Gastrocnemius medialis (tissue), 4 donors: ENCODE measurements around the gene RINT1. TPM values are rescaled to one million over a fixed set of nuclear protein-coding genes. Genes with fewer than 3 reads are reported as not detected.
"Not testable (repeated sequence)": the region's sequence is repeated elsewhere in the genome, so short reads cannot be mapped to it uniquely, and the experiment has no call there.

ENCODE experiments used
- ATAC-seq, 2 donors: fragments of 150-250 bp; one replicate each; pipeline ENCODE4 v1.9.1; 2016
- DNase-seq, 2 donors: peaks; one replicate each; pipeline ENCODE4 v3.0.0-alpha.2; 2019
- H3K27ac ChIP-seq, 4 donors: fragments of 200-600 bp; sonication (generic); 1 replicate in 1 of 4; 2 replicates in 3 of 4; pipeline ENCODE4 v1.5.1; 2016 to 2018; ENCODE audit warnings: mild to moderate bottlenecking in 2 of 4, moderate library complexity in 1 of 4
- H3K27me3 ChIP-seq, 3 donors: fragments of 200-600 bp; sonication (generic) in 2 of 3; 1 replicate in 1 of 3; 2 replicates in 2 of 3; pipeline versions ENCODE4 v1.5.1 to v1.6.0; 2016 to 2019; ENCODE audit warnings: mild to moderate bottlenecking in 1 of 3, moderate library complexity in 1 of 3
- H3K36me3 ChIP-seq, 2 donors: fragments of 200-600 bp; sonication (generic) in 1 of 2; one replicate each; pipeline ENCODE4 v1.5.1; 2017 to 2018
- H3K4me1 ChIP-seq, 2 donors: fragments of 200-600 bp; sonication (generic) in 1 of 2; one replicate each; pipeline ENCODE4 v1.5.1; 2016 to 2017; ENCODE audit warnings: mild to moderate bottlenecking in 2 of 2
- H3K4me3 ChIP-seq, 4 donors: fragments of 200-600 bp; sonication (generic) in 3 of 4; 1 replicate in 1 of 4; 2 replicates in 3 of 4; pipeline ENCODE4 v1.5.1; 2016 to 2019; ENCODE audit warnings: mild to moderate bottlenecking in 2 of 4
- H3K9me3 ChIP-seq, 3 donors: fragments of 200-600 bp; sonication (generic) in 2 of 3; 1 replicate in 1 of 3; 2 replicates in 2 of 3; pipeline ENCODE4 v1.5.1; 2016 to 2019
- POLR2A ChIP-seq, 2 donors: fragments of 450-650 bp; IDR thresholded peaks; one replicate each; pipeline ENCODE4 v1.6.1; 2017; ENCODE audit warnings: antibody characterized with exemption in 2 of 2, mild to moderate bottlenecking in 2 of 2, moderate library complexity in 2 of 2
- in situ Hi-C, 4 donors: fragments of 200-750 bp; cut with MboI; loops; one replicate each; pipeline versions ENCODE4 v1.15.0 to v1.8.0; 2017; ENCODE audit warnings: low sequenced_read_pairs in 4 of 4
- intact Hi-C: fragments of 100-400 bp; cut with DNase I; formaldehyde crosslinking; loops from one replicate; pipeline ENCODE4 v1.15.1; 2023; ENCODE audit warnings: low total_unique reads
- total RNA-seq, 4 donors: library from RNA; depleted of rRNA; stranded (reverse); fragments of >200 nt; gene quantifications; one replicate each; pipeline versions ENCODE4 v1.1.0 to v1.2.3, GENCODE V29; 2016
- TF ChIP-seq, protein P1 (sequence below), 5 experiments: fragments of 450-650 bp in 3 of 5; fragments of 200-600 bp in 2 of 5; sonication (generic) in 2 of 5; IDR thresholded peaks in 4 of 5; conservative IDR thresholded peaks in 1 of 5; 1 replicate in 4 of 5; 2 replicates in 1 of 5; pipeline ENCODE4 v1.5.1; 2016 to 2019; ENCODE audit warnings: antibody characterized with exemption in 5 of 5, mild to moderate bottlenecking in 3 of 5, moderate library complexity in 3 of 5

Gene RINT1
- total RNA-seq, 4 donors from 2014 or later = 18.1 to 29.9 (median 25.7) TPM

DNA sequence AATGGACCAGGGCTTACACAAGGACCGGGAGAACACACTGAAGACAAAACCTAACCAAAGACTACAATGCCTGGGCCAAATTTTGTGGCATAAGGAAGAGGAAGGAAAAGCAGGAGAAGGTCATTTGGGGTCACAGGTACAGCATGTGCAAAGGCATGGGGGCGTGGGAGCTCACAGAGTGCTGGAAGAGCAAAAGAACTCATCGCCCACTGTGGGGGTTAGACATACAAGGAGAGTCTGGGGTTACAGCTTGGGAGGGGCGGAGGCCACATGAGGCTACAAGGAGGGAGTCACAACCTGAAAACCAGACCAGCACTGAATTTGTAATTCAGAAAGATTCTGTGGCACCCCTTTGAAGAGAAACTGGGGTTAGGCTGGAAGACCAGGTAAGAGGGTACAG lies 19.6 kb upstream of the RINT1 start:
- peaks cover 0 to 8% of the 10 kb centered on the region in 2 donors for H3K36me3 ChIP-seq
- H3K4me1 ChIP-seq = peaks cover 0 to 3% of the 10 kb centered on the region in 2 donors
- H3K4me3 ChIP-seq = no peak overlapping the region
- DNase-seq = no peak
- ATAC-seq = no peak
- no peak overlapping the region for H3K27ac ChIP-seq
- in situ Hi-C loops = no loop called here
- no peaks in the 10 kb centered on the region for H3K9me3 ChIP-seq
- H3K27me3 ChIP-seq = no peaks in the 10 kb centered on the region
- intact Hi-C loops = no loop called here
- TF ChIP-seq POLR2A (IDR thresholded peaks at IDR 0.05) = no peak
- TF ChIP-seq, protein P1, sequence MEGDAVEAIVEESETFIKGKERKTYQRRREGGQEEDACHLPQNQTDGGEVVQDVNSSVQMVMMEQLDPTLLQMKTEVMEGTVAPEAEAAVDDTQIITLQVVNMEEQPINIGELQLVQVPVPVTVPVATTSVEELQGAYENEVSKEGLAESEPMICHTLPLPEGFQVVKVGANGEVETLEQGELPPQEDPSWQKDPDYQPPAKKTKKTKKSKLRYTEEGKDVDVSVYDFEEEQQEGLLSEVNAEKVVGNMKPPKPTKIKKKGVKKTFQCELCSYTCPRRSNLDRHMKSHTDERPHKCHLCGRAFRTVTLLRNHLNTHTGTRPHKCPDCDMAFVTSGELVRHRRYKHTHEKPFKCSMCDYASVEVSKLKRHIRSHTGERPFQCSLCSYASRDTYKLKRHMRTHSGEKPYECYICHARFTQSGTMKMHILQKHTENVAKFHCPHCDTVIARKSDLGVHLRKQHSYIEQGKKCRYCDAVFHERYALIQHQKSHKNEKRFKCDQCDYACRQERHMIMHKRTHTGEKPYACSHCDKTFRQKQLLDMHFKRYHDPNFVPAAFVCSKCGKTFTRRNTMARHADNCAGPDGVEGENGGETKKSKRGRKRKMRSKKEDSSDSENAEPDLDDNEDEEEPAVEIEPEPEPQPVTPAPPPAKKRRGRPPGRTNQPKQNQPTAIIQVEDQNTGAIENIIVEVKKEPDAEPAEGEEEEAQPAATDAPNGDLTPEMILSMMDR (IDR thresholded peaks at IDR 0.05 in 4 of 5, conservative IDR thresholded peaks at IDR 0.05 in 1 of 5) = no peak

DNA sequence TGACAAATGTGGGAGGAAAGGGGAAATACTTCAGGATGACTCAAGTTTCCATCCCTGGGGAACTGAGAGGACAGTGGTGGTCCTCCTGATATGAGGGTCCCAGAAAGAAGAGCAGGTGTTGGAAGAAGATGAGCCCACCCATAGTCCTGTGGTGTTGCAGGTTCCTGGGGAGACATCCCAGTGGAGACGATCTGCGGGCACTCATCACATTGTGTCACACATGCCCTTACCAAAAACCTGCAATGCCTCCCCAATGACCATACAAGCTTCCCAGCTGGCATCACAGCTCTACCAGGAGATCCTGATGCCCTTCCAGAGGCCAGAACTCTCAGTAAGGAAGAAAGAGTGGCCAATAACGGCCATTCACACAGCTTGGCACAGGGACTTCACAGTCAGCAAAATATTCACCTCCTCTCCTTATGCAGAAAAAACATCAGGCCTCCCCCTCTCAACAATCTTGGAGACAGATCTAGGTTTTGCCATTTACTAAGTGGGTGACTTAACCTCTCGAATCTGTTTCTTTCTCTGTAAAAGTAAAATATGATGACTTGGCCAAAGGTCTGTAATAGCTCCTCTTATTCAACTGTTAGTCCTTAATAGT lies 19.0 kb upstream of the RINT1 start:
- H3K27ac ChIP-seq = no peak overlapping the region
- TF ChIP-seq POLR2A (IDR thresholded peaks at IDR 0.05) = no peak
- TF ChIP-seq, protein P1 (IDR thresholded peaks at IDR 0.05 in 4 of 5, conservative IDR thresholded peaks at IDR 0.05 in 1 of 5) = no peak
- intact Hi-C loops (no loop called here), in situ Hi-C loops (no loop called here)
- ATAC-seq (no peak), DNase-seq (no peak)
- peaks cover 0 to 2% of the 10 kb centered on the region in 2 donors for H3K36me3 ChIP-seq
- H3K4me3 ChIP-seq = no peak overlapping the region
- no peaks in the 10 kb centered on the region for H3K27me3 ChIP-seq
- no peaks in the 10 kb centered on the region for H3K9me3 ChIP-seq
- peaks cover 0 to 3% of the 10 kb centered on the region in 2 donors for H3K4me1 ChIP-seq

DNA sequence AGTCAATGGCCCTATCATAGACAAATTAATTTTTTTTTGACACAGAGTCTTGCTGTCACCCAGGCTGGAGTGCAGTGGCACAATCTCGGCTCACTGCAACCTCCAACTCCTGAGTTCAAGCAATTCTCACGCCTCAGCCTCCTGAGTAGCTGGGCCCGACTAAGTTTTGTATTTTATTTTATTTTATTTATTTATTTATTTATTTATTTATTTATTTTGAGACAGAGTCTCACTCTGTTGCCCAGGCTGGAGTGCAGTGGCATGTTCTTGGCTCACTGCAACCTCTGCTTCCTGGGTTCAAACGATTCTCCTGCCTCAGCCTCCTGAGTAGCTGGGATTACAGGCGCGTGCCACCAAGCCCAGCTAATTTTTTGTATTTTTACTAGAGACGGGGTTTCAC lies 16.4 kb upstream of the RINT1 start:
- H3K36me3 ChIP-seq, H3K4me1 ChIP-seq, in situ Hi-C loops, DNase-seq, H3K4me3 ChIP-seq, ATAC-seq, H3K27ac ChIP-seq, intact Hi-C loops, H3K27me3 ChIP-seq, H3K9me3 ChIP-seq: not testable (repeated sequence)

DNA sequence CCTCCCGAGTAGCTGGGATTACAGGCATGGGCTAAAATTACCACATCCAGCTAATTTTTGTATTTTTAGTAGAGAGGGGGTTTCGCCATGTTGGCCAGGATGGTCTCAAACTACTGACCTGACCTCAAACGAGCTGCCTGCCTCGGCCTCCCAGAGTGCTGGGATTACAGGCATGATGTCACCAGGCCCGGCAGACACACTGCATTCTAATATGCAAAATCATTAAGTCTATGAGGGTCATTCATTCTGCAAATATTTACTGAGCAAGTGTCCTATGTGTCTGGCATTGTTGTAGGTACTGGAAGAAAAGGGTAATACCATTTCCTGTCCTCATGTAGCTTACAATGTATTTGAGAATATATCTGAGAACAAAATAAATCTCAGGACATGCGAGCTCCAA lies 12.6 kb upstream of the RINT1 start:
- no peaks in the 10 kb centered on the region for H3K27me3 ChIP-seq
- no peaks in the 10 kb centered on the region for H3K9me3 ChIP-seq
- in situ Hi-C loops (no loop called here), intact Hi-C loops (no loop called here)
- peaks cover 0 to 7% of the 10 kb centered on the region in 2 donors for H3K36me3 ChIP-seq
- H3K4me3 ChIP-seq = no peak overlapping the region
- TF ChIP-seq POLR2A (IDR thresholded peaks at IDR 0.05) = no peak
- TF ChIP-seq, protein P1 (IDR thresholded peaks at IDR 0.05 in 4 of 5, conservative IDR thresholded peaks at IDR 0.05 in 1 of 5) = no peak
- DNase-seq = no peak
- no peak overlapping the region for H3K27ac ChIP-seq
- no peak for ATAC-seq
- H3K4me1 ChIP-seq = peaks cover 12 to 15% of the 10 kb centered on the region in 2 donors

DNA sequence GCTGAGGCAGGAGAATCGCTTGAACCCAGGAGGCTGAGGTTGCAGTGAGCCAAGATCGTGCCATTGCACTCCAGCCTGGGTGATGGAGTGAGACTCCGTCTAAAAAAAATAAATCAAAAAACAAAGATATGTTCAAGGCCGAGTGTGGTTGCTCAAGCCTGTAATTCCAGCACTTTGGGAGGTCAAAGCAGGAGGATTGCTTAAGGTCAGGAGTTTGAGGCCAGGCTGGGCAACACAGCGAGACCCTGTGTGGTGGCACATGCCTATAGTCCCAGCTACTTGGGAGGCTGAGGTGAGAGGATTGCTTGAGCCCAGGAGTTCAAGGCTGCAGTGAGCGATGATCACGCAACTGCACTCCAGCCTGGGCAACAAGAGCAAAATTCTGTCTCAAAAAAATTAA lies 11.4 kb upstream of the RINT1 start:
- peak overlapping the region in 2 of 4 donors; percentile 69 to 87 for H3K4me3 ChIP-seq
- H3K27ac ChIP-seq = peak overlapping the region in 2 of 4 donors; percentile 82 to 96

More for the DNA sequence above, 11.4 kb upstream of the RINT1 start:
- intact Hi-C loops = loop anchor here (5.0 to 10.0 kb wide), 3 partner anchors 133 to 764 kb away; partner anchors contain the start of genes NAMPT and SRPK2
- in situ Hi-C loops, H3K27me3 ChIP-seq, ATAC-seq, H3K36me3 ChIP-seq, H3K9me3 ChIP-seq, DNase-seq: not testable (repeated sequence)
- H3K4me1 ChIP-seq = peaks cover 12 to 15% of the 10 kb centered on the region in 2 donors
